B cell (primary cell): Measurements from ENCODE around the gene LDLRAD2. TPM values are rescaled to one million over a fixed set of nuclear protein-coding genes. Genes with fewer than 3 reads are reported as not detected.

Experiments
- ATAC-seq: fragments of 200-7000 bp; cut with Tn5 transposase; one replicate; pipeline ENCODE4 v1.10.0; 2021; ENCODE audit warnings: low read depth, mild to moderate bottlenecking, moderate number of reproducible peaks, moderate library complexity
- CTCF ChIA-PET: fragments of 350-600 bp; sonication (Branson Sonifier 250); formaldehyde crosslinking; loops from one replicate; lab custom pipeline; 2021; ENCODE audit warnings: antibody characterized with exemption, inconsistent platforms; lab: Charles Lee
- POLR2A ChIA-PET: fragments of 350-600 bp; sonication (Branson Sonifier 250); formaldehyde crosslinking; loops from one replicate; lab custom pipeline; 2021; ENCODE audit warnings: antibody characterized with exemption; lab: Charles Lee
- DNase-seq: peaks from one replicate; pipeline ENCODE4 v3.0.0; 2013
- H2AFZ ChIP-seq: 2 replicates; pipeline ENCODE4 v1.6.1; 2012; ENCODE audit warnings: mild to moderate bottlenecking, low read depth, low read length; ENCODE audit not compliant: insufficient read depth, poor library complexity, severe bottlenecking
- H3K27ac ChIP-seq, 2 donors: 1 replicate in 1 of 2; 2 replicates in 1 of 2; pipeline ENCODE4 v1.5.1; 2012 to 2013; ENCODE audit warnings: low read length in 2 of 2, mild to moderate bottlenecking in 2 of 2, moderate library complexity in 1 of 2
- H3K27me3 ChIP-seq, 4 experiments: fragments of 200-600 bp in 1 of 4; sonication (generic) in 1 of 4; replicated peaks in 1 of 4; 1 replicate in 2 of 4; 2 replicates in 2 of 4; pipeline versions ENCODE4 v1.6.1 to v1.7.0; 2013 to 2016; ENCODE audit warnings: low read length in 3 of 4, mild to moderate bottlenecking in 2 of 4, mixed read lengths in 1 of 4, moderate library complexity in 1 of 4; ENCODE audit not compliant: insufficient read depth in 4 of 4, control insufficient read depth in 3 of 4; ENCODE audit errors: control extremely low read depth in 1 of 4
- H3K36me3 ChIP-seq, 2 experiments: replicated peaks in 1 of 2; 1 replicate in 1 of 2; 2 replicates in 1 of 2; pipeline versions ENCODE4 v1.6.1 to v1.7.1; 2013; ENCODE audit warnings: low read length in 1 of 2; ENCODE audit not compliant: insufficient read depth in 2 of 2, control insufficient read depth in 1 of 2; ENCODE audit errors: control extremely low read depth in 1 of 2, extremely low read depth in 1 of 2
- H3K4me1 ChIP-seq, 2 donors: fragments of 200-600 bp in 1 of 2; sonication (generic) in 1 of 2; 1 replicate in 1 of 2; 2 replicates in 1 of 2; pipeline versions ENCODE4 v1.5.1 to v1.6.1; 2013 to 2017; ENCODE audit warnings: low read length in 2 of 2; ENCODE audit not compliant: control insufficient read depth in 2 of 2, insufficient read depth in 2 of 2
- H3K4me2 ChIP-seq: replicated peaks from 2 replicates; pipeline ENCODE3; 2012; ENCODE audit warnings: mild to moderate bottlenecking, low read depth, low read length; ENCODE audit not compliant: poor library complexity, severe bottlenecking
- H3K4me3 ChIP-seq, 5 experiments: fragments of 200-600 bp in 1 of 5; sonication (generic) in 1 of 5; 1 replicate in 3 of 5; 2 replicates in 2 of 5; pipeline versions ENCODE4 v1.5.1 to v1.7.0; 2011 to 2016; ENCODE audit warnings: low read length in 4 of 5, mild to moderate bottlenecking in 4 of 5, low read depth in 2 of 5, control low read depth in 1 of 5, moderate library complexity in 1 of 5; ENCODE audit not compliant: insufficient read depth in 1 of 5; ENCODE audit errors: control extremely low read depth in 1 of 5, extremely low read depth in 1 of 5
- H3K79me2 ChIP-seq: fragments of 200-600 bp; sonication (generic); one replicate; pipeline ENCODE4 v1.6.0; 2016; ENCODE audit warnings: low read length; ENCODE audit not compliant: control insufficient read depth, insufficient read depth
- H3K9ac ChIP-seq: fragments of 200-600 bp; sonication (generic); 2 replicates; pipeline ENCODE4 v1.6.1; 2017; ENCODE audit warnings: mild to moderate bottlenecking, low read length, moderate library complexity
- H3K9me3 ChIP-seq, 3 donors: one replicate each; pipeline versions ENCODE4 v1.6.1 to v1.7.1; 2013; ENCODE audit warnings: low read length in 2 of 3; ENCODE audit not compliant: control insufficient read depth in 2 of 3, insufficient read depth in 1 of 3; ENCODE audit errors: control extremely low read depth in 1 of 3
- H4K20me1 ChIP-seq: 2 replicates; pipeline ENCODE4 v1.6.0; 2012; ENCODE audit warnings: mild to moderate bottlenecking, low read length; ENCODE audit not compliant: insufficient read depth, control insufficient read depth, poor library complexity, severe bottlenecking
- H3K27ac Mint-ChIP-seq: one replicate; pipeline ENCODE4 v1.8.0; 2021; ENCODE audit warnings: mixed read lengths
- H3K27me3 Mint-ChIP-seq: one replicate; pipeline ENCODE4 v1.8.0; 2021; ENCODE audit warnings: mixed read lengths
- H3K4me1 Mint-ChIP-seq: one replicate; pipeline ENCODE4 v1.8.0; 2021; ENCODE audit warnings: mixed read lengths
- H3K4me3 Mint-ChIP-seq: one replicate; pipeline ENCODE4 v1.8.0; 2021; ENCODE audit warnings: mixed read lengths
- H3K9me3 Mint-ChIP-seq: one replicate; pipeline ENCODE4 v1.8.0; 2022; ENCODE audit warnings: mixed read lengths; ENCODE audit not compliant: insufficient read depth
- EZH2 ChIP-seq: IDR thresholded peaks from 2 replicates; pipeline ENCODE4 v1.6.1; 2012; ENCODE audit warnings: borderline replicate concordance, low read depth, mild to moderate bottlenecking, moderate library complexity, low read length; ENCODE audit not compliant: insufficient read depth, poor library complexity, severe bottlenecking
- WGBS: methylation state at CpG from one replicate; pipeline ENCODE4 v1.1.5; 2013; ENCODE audit warnings: missing lambda C conversion rate; ENCODE audit not compliant: insufficient coverage; 5-methylcytosine and 5-hydroxymethylcytosine counted together
- intact Hi-C: fragments of 100-400 bp; cut with micrococcal nuclease; formaldehyde crosslinking; loops from one replicate; pipeline ENCODE4 v1.10.0; 2022
- polyA plus RNA-seq: library from polyadenylated mRNA; depleted of rRNA; stranded (reverse); fragments of >200 nt; gene quantifications from 2 replicates; pipeline ENCODE4 v1.2.3, GENCODE V29; 2012
- total RNA-seq, 2 donors: library from RNA; stranded (reverse); fragments of 120-200 nt in 1 of 2; gene quantifications; 1 replicate in 1 of 2; 2 replicates in 1 of 2; pipeline versions ENCODE4 v1.2.3 to v1.2.4, GENCODE V29; 2013 to 2022
- TF ChIP-seq, protein P1 (sequence below): fragments of 200-600 bp; IDR thresholded peaks from one replicate; pipeline ENCODE4 v1.8.0; 2022; ENCODE audit warnings: antibody characterized with exemption, mild to moderate bottlenecking

The LDLRAD2 gene
- total and polyA plus RNA-seq, 2 donors (not counting 1 experiment from before 2014, with no cell fraction given): 0.47 to 3.0 TPM

DNA sequence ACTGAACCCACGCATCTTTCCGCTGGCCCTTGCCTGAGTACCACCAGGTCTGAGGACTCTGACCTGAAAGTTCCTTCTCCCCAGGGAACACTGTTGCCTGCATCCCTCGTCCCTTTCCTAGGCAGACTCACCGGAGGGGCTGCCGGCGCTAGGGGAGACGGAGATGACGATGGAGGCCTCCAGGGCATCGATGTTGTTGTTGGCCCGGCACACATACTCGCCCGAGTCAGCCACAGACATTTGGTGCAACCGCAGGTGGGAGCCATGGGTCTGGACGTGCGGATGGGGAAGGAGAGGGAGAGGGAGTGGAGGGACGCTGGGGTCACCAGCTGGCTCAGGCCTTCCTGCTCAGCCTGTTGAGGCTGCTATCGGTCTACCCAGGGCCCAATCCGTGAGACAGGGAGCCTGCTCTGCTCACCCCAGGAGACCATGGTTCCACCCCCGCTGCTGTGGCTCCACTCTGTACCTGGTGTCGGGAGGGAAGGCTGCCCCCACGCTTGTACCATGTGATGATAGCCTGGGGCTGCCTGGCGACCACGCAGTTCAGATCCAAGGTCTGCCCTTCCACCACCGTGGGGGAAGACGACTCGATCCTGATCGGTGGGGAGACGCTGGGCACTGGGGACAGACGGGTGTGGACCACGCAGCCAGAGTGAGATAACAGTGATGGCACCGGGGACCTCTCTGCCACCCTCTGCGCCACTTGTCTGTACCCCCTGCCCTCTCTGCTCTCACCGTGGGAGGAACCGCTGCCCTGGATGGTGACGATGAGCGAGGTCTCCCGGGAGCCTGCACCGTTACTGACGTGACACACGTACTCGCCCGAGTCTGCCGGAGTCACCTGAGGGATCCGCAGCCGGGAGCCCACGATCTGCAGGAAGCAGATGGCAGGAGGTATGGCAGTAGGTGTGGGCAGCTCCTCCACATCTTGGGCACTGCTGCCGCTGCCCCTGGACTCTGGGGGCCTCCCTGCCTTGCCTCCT is 35.4 kb downstream of the LDLRAD2 start:
- Histone ChIP-seq H3K36me3 (peaks cover 0 to 2% of the 10 kb centered on the region in 2 experiments), H2AFZ (no peak overlapping the region), H4K20me1 (no peaks in the 10 kb centered on the region), H3K4me1 (peaks cover 5 to 8% of the 10 kb centered on the region in 2 donors), H3K4me2 (no peak overlapping the region), H3K27me3 (no peaks in the 10 kb centered on the region), H3K9me3 (peaks cover 0 to 4% (median 0%) of the 10 kb centered on the region in 3 donors), H3K4me3 (no peak overlapping the region), H3K9ac (no peak overlapping the region), H3K27ac (no peak overlapping the region), H3K79me2 (no peaks in the 10 kb centered on the region)
- TF ChIP-seq, protein P1, sequence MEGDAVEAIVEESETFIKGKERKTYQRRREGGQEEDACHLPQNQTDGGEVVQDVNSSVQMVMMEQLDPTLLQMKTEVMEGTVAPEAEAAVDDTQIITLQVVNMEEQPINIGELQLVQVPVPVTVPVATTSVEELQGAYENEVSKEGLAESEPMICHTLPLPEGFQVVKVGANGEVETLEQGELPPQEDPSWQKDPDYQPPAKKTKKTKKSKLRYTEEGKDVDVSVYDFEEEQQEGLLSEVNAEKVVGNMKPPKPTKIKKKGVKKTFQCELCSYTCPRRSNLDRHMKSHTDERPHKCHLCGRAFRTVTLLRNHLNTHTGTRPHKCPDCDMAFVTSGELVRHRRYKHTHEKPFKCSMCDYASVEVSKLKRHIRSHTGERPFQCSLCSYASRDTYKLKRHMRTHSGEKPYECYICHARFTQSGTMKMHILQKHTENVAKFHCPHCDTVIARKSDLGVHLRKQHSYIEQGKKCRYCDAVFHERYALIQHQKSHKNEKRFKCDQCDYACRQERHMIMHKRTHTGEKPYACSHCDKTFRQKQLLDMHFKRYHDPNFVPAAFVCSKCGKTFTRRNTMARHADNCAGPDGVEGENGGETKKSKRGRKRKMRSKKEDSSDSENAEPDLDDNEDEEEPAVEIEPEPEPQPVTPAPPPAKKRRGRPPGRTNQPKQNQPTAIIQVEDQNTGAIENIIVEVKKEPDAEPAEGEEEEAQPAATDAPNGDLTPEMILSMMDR: no peak
- TF ChIP-seq EZH2: no peak
- ChIA-PET POLR2A (no interaction called here), CTCF (no interaction called here)
- DNase-seq: no peak
- H3K4me1 Mint-ChIP-seq: peaks cover 8% of the 10 kb centered on the region
- H3K27me3 Mint-ChIP-seq: no peaks in the 10 kb centered on the region
- no peak for ATAC-seq
- H3K9me3 Mint-ChIP-seq: no peaks in the 10 kb centered on the region
- H3K27ac Mint-ChIP-seq: no peak overlapping the region
- H3K4me3 Mint-ChIP-seq: no peak overlapping the region
- intact Hi-C loops: no loop called here
- 95% methylated on average over 47 of the region's 47 CpGs for WGBS
